ENCODE data around the gene TMSB4X.

DNA sequence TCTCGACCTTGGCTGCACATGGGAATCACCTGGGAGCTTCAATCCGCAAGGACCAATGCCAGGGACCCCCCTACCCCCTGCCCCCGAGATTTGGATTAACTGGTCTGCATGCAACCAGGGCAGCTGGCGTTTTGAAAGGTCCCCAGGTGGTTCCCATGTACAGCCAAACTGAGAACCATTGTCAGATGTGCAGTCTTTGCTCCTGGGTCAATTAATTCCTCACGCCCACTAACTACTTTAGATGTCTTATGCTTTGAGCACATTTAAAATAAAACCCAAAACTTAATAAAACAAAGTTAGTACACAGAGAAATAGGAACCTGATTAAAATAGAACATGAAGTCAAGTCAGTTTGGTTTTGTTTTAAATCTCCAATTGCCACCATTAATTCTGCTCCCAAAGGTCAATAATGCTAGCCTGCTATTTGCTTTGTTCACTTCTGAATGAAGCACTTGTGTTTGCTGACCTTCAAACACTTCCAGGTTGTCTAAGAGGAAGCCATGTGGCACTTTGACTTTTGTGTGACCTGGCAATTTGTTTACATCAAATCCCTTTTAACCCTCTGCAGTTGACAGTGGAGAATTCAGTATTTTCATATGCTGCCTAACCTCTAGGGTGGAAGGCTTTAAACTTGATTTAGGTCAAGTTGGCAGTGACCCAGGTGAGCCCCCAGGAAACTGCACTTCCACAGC lies 27.2 kb upstream of the TMSB4X start:
- TF ChIP-seq EP300 (IDR thresholded peaks at IDR 0.05) (no peak), POLR2AphosphoS5 (IDR thresholded peaks at IDR 0.05) (no peak), POLR2A (IDR thresholded peaks at IDR 0.05; ENCODE audit: low read depth) (no peak)
- TF ChIP-seq, protein P1, sequence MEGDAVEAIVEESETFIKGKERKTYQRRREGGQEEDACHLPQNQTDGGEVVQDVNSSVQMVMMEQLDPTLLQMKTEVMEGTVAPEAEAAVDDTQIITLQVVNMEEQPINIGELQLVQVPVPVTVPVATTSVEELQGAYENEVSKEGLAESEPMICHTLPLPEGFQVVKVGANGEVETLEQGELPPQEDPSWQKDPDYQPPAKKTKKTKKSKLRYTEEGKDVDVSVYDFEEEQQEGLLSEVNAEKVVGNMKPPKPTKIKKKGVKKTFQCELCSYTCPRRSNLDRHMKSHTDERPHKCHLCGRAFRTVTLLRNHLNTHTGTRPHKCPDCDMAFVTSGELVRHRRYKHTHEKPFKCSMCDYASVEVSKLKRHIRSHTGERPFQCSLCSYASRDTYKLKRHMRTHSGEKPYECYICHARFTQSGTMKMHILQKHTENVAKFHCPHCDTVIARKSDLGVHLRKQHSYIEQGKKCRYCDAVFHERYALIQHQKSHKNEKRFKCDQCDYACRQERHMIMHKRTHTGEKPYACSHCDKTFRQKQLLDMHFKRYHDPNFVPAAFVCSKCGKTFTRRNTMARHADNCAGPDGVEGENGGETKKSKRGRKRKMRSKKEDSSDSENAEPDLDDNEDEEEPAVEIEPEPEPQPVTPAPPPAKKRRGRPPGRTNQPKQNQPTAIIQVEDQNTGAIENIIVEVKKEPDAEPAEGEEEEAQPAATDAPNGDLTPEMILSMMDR (IDR thresholded peaks at IDR 0.05): no peak
